Measurements from ENCODE around the gene INAFM2. TPM values are rescaled to one million over a fixed set of nuclear protein-coding genes. Genes with fewer than 3 reads are reported as not detected.
A peak's percentile ranks its signal among the peaks of the same experiment; 100 is the strongest.

The INAFM2 gene
- total and polyA plus RNA-seq, 10 of the 15 experiments (the other 5 are each of a cell fraction or from before 2014, with no cell fraction given), result 0.75 to 8.1 (median 3.9) TPM

DNA sequence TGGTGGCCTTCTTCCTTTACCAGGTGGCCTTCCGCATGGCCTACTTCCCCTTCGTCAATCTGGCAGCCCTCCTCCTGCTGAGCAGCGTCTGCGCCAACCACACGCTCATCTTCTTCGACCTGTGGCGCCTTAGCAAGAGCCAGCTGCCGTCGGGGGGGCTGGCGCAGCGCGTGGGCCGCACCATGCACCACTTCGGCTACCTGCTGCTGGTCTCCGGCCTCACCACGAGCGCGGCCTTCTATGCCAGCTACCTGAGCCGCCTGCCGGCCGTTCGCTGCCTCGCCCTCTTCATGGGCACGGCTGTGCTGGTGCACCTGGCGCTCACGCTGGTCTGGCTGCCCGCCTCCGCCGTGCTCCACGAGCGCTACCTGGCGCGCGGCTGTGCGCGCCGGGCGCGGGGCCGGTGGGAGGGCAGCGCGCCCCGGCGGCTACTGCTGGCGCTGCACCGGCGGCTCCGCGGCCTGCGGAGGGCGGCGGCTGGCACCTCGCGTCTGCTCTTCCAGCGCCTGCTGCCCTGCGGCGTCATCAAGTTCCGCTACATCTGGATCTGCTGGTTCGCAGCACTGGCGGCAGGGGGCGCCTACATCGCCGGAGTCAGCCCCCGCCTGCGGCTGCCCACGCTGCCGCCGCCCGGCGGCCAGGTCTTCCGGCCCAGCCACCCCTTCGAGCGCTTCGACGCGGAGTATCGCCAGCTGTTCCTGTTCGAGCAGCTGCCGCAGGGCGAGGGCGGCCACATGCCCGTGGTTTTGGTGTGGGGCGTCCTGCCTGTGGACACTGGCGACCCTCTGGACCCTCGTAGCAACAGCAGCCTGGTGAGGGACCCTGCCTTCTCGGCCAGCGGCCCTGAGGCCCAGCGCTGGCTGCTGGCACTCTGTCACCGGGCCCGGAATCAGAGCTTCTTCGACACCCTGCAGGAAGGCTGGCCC lies 44.5 kb downstream of the INAFM2 start:
- in situ Hi-C loops (cut with MboI), result no loop called here
- no peaks in the 10 kb centered on the region for H3K9me3 ChIP-seq (replicated peaks; ENCODE audit: control insufficient read depth, insufficient read depth, low read length)
- peak overlapping the region; percentile 69 for H2AFZ ChIP-seq (ENCODE audit: control insufficient read depth, low read depth, low read length)
- ChIA-PET POLR2A (no interaction called here), SMC1A (ENCODE audit: uncharacterized antibody, unreplicated experiment) (interaction anchor here (1.2 to 2.4 kb wide), 3 partner anchors 24 to 54 kb away, joined by 3 to 8 read pairs (median 4); no protein-coding TSS in a partner anchor), RAD21 (ENCODE audit: unreplicated experiment) (interaction anchor here (1.4 kb wide), 1 partner anchor 10 kb away, joined by 3 read pairs; no protein-coding TSS in a partner anchor), CTCF (interaction anchor here (0.6 to 7.5 kb wide), 11 partner anchors 15 to 55 kb away, joined by 3 to 58 read pairs (median 5); partner anchors contain the start of genes IVD and KNSTRN)
- FAIRE-seq, result peak; percentile 68
- intact Hi-C loops (cut with micrococcal nuclease; ENCODE audit: unreplicated experiment), result loop anchor here (1.0 kb wide), 1 partner anchor 54 kb away; no protein-coding TSS in a partner anchor
- 8% methylated on average over 78 of the region's 91 CpGs for WGBS (ENCODE audit: insufficient coverage, insufficient replicate concordance, low lambda C conversion rate, missing lambda C conversion rate)
- H4K20me1 ChIP-seq (ENCODE audit: control insufficient read depth, insufficient read depth), result no peaks in the 10 kb centered on the region
- peak; percentile 27 for DNase-seq (ENCODE audit: low read depth, low spot score)
- H3K27ac ChIP-seq (ENCODE audit: control insufficient read depth, insufficient read depth), result no peak overlapping the region
- ATAC-seq, result peak; percentile 93
- peak overlapping the region; percentile 2; the same call in 1 of the 2 replicates for H3K4me3 ChIP-seq
- no peak overlapping the region for H3K9ac ChIP-seq (ENCODE audit: control insufficient read depth, insufficient read depth, low read length)
- no TSS peak for BruUV-seq (replicated peaks)
- H3K4me2 ChIP-seq (ENCODE audit: control insufficient read depth, insufficient read depth), result peak overlapping the region; percentile 86
- no peaks in the 10 kb centered on the region for H3K36me3 ChIP-seq (ENCODE audit: control insufficient read depth in 2 of 2, insufficient read depth in 2 of 2, low read length in 1 of 2)
- peaks cover 8% of the 10 kb centered on the region for H3K4me1 ChIP-seq (ENCODE audit: control insufficient read depth, insufficient read depth, low read length)
- H3K79me2 ChIP-seq (ENCODE audit: control insufficient read depth, insufficient read depth, low read length), result no peaks in the 10 kb centered on the region
- peaks cover 3 to 5% of the 10 kb centered on the region in 2 experiments for H3K27me3 ChIP-seq (replicated peaks in 1 of 2; ENCODE audit: control insufficient read depth in 2 of 2, insufficient read depth in 2 of 2, low read length in 1 of 2)
- TF ChIP-seq, protein P1, sequence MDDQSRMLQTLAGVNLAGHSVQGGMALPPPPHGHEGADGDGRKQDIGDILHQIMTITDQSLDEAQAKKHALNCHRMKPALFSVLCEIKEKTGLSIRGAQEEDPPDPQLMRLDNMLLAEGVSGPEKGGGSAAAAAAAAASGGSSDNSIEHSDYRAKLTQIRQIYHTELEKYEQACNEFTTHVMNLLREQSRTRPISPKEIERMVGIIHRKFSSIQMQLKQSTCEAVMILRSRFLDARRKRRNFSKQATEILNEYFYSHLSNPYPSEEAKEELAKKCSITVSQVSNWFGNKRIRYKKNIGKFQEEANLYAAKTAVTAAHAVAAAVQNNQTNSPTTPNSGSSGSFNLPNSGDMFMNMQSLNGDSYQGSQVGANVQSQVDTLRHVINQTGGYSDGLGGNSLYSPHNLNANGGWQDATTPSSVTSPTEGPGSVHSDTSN (IDR thresholded peaks at IDR 0.05; ENCODE audit: insufficient replicate concordance, low read depth, low read length), result no peak
- peak; percentile 83 for TF ChIP-seq SMC3 (IDR thresholded peaks at IDR 0.05; ENCODE audit: borderline replicate concordance, low read length)
- TF ChIP-seq STAT3 (IDR thresholded peaks at IDR 0.05; ENCODE audit: low read depth, low read length), result no peak
- TF ChIP-seq ZNF217 (IDR thresholded peaks at IDR 0.05), result peak; percentile 62; the same call in 1 of the 2 replicates
- TF ChIP-seq RFX5 (IDR thresholded peaks at IDR 0.05; ENCODE audit: low read depth, low read length), result no peak
- no peak for TF ChIP-seq ZNF384 (IDR thresholded peaks at IDR 0.05; ENCODE audit: borderline replicate concordance, low read depth, low read length)
- TF ChIP-seq, protein P2, sequence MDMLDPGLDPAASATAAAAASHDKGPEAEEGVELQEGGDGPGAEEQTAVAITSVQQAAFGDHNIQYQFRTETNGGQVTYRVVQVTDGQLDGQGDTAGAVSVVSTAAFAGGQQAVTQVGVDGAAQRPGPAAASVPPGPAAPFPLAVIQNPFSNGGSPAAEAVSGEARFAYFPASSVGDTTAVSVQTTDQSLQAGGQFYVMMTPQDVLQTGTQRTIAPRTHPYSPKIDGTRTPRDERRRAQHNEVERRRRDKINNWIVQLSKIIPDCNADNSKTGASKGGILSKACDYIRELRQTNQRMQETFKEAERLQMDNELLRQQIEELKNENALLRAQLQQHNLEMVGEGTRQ (IDR thresholded peaks at IDR 0.05; ENCODE audit: borderline replicate concordance, low read depth, low read length), result no peak
- TF ChIP-seq GATAD2B (conservative IDR thresholded peaks at IDR 0.05; ENCODE audit: low read depth), result peak; percentile 83
- TF ChIP-seq POU2F2 (IDR thresholded peaks at IDR 0.05; ENCODE audit: borderline replicate concordance, low read depth, low read length), result no peak
- no peak for TF ChIP-seq HDGF (IDR thresholded peaks at IDR 0.05)
- TF ChIP-seq SIN3A (IDR thresholded peaks at IDR 0.05; ENCODE audit: low read depth, low read length), result no peak
- TF ChIP-seq, protein P3, sequence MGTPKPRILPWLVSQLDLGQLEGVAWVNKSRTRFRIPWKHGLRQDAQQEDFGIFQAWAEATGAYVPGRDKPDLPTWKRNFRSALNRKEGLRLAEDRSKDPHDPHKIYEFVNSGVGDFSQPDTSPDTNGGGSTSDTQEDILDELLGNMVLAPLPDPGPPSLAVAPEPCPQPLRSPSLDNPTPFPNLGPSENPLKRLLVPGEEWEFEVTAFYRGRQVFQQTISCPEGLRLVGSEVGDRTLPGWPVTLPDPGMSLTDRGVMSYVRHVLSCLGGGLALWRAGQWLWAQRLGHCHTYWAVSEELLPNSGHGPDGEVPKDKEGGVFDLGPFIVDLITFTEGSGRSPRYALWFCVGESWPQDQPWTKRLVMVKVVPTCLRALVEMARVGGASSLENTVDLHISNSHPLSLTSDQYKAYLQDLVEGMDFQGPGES (IDR thresholded peaks at IDR 0.05), result no peak
- 0 out of 2 replicates have a peak, but pooled peaks have one; percentile 16 for TF ChIP-seq JUND (IDR thresholded peaks at IDR 0.05; ENCODE audit: low read depth, low read length)
- no peak for TF ChIP-seq CHD4 (IDR thresholded peaks at IDR 0.05)
- peak; percentile 84 for TF ChIP-seq IKZF1 (conservative IDR thresholded peaks at IDR 0.05)
- no peak for TF ChIP-seq MTA2 (IDR thresholded peaks at IDR 0.05; ENCODE audit: low read depth)
- TF ChIP-seq EZH2 (IDR thresholded peaks at IDR 0.05; ENCODE audit: borderline replicate concordance, control insufficient read depth, low read depth, low read length), result no peak
- no peak for TF ChIP-seq SREBF1 (IDR thresholded peaks at IDR 0.05; ENCODE audit: low read length)
- TF ChIP-seq TARDBP (IDR thresholded peaks at IDR 0.05; ENCODE audit: borderline replicate concordance), result no peak
- TF ChIP-seq RELA (IDR thresholded peaks at IDR 0.05; ENCODE audit: borderline replicate concordance, partially characterized antibody), result no peak
- no peak for TF ChIP-seq RBBP5 (conservative IDR thresholded peaks at IDR 0.05)
